GM08714 (cell line): ENCODE measurements around the gene SHC1.

ENCODE experiments used
- H3K4me3 ChIP-seq: fragments of 200-500 bp; sonication (Bioruptor generic); 2 replicates; pipeline ENCODE4 v1.5.1; 2014; ENCODE audit warnings: mild to moderate bottlenecking, low read length, inconsistent platforms
- ZNF274 ChIP-seq: IDR thresholded peaks from 2 replicates; pipeline ENCODE4 v1.6.1; 2012; ENCODE audit warnings: mild to moderate bottlenecking, low read depth, low read length

Gene SHC1

GRCh38 chr1:155012026-155012546 lies 41.5 kb upstream of the SHC1 start:
- TF ChIP-seq ZNF274 = no peak
- H3K4me3 ChIP-seq = no peak overlapping the region

GRCh38 chr1:155011437-155012025 lies 41.0 kb upstream of the SHC1 start:
- no peak for TF ChIP-seq ZNF274
- H3K4me3 ChIP-seq = no peak overlapping the region

- no peak overlapping the region for H3K4me3 ChIP-seq
- TF ChIP-seq ZNF274 = no peak
Measured at GRCh38 chr1:155011004-155011416, 40.5 kb upstream of the SHC1 start.

GRCh38 chr1:155010211-155010918 lies 39.8 kb upstream of the SHC1 start:
- no peak for TF ChIP-seq ZNF274
- no peak overlapping the region for H3K4me3 ChIP-seq

GRCh38 chr1:155009742-155010141 lies 39.2 kb upstream of the SHC1 start:
- no peak for TF ChIP-seq ZNF274

GRCh38 chr1:155009221-155009711 lies 38.7 kb upstream of the SHC1 start:
- no peak overlapping the region for H3K4me3 ChIP-seq
- no peak for TF ChIP-seq ZNF274

More at GRCh38 chr1:155009742-155010141, 39.2 kb upstream of the SHC1 start:
- no peak overlapping the region for H3K4me3 ChIP-seq

GRCh38 chr1:155008015-155008941 lies 37.7 kb upstream of the SHC1 start:
- TF ChIP-seq ZNF274 = no peak
- H3K4me3 ChIP-seq = no peak overlapping the region

GRCh38 chr1:155007251-155007828 lies 36.8 kb upstream of the SHC1 start:
- H3K4me3 ChIP-seq = no peak overlapping the region

GRCh38 chr1:155006601-155007101 lies 36.1 kb upstream of the SHC1 start:
- H3K4me3 ChIP-seq = no peak overlapping the region
- no peak for TF ChIP-seq ZNF274

More at GRCh38 chr1:155007251-155007828, 36.8 kb upstream of the SHC1 start:
- no peak for TF ChIP-seq ZNF274

- H3K4me3 ChIP-seq = no peak overlapping the region; the same call in 1 of the 2 replicates
- TF ChIP-seq ZNF274 = no peak
Measured at GRCh38 chr1:155005076-155006011, 34.8 kb upstream of the SHC1 start.

GRCh38 chr1:155004352-155005075 lies 34.0 kb upstream of the SHC1 start:
- peak overlapping the region; percentile 80 for H3K4me3 ChIP-seq
- no peak for TF ChIP-seq ZNF274

GRCh38 chr1:155003766-155004351 lies 33.3 kb upstream of the SHC1 start:
- TF ChIP-seq ZNF274 = no peak
- peak overlapping the region; percentile 80 for H3K4me3 ChIP-seq
